Measurements from ENCODE around the gene DGKZ.

DNA sequence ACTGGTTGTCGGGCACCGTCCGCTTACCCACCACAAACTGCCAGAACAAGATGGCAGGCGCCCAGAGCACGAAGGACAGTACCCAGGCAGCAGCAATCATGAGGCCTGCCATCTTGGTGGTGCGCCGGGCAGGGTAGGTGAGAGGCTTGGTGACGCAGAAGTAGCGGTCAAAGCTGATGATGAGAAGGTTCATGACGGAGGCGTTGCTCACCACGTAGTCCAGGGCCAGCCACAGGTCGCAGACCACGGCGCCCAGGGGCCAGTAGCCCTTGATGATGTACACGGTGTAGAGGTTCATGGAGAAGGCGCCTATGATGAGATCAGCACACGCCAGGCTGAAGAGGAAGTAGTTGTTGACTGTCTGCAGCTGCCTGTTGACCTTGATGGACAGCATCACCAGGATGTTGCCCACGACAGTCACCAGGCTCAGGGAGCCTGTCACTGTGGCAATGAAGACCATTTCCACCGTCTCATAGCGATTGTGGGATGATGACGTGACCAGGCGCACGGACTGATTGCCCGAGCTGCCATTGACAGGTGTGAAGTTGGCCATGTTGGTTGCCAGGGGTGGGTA lies 38.8 kb downstream of the DGKZ start:
- TF ChIP-seq, protein P1, sequence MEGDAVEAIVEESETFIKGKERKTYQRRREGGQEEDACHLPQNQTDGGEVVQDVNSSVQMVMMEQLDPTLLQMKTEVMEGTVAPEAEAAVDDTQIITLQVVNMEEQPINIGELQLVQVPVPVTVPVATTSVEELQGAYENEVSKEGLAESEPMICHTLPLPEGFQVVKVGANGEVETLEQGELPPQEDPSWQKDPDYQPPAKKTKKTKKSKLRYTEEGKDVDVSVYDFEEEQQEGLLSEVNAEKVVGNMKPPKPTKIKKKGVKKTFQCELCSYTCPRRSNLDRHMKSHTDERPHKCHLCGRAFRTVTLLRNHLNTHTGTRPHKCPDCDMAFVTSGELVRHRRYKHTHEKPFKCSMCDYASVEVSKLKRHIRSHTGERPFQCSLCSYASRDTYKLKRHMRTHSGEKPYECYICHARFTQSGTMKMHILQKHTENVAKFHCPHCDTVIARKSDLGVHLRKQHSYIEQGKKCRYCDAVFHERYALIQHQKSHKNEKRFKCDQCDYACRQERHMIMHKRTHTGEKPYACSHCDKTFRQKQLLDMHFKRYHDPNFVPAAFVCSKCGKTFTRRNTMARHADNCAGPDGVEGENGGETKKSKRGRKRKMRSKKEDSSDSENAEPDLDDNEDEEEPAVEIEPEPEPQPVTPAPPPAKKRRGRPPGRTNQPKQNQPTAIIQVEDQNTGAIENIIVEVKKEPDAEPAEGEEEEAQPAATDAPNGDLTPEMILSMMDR (IDR thresholded peaks at IDR 0.05 in 8 of 11, conservative IDR thresholded peaks at IDR 0.05 in 3 of 11), result no peak
- TF ChIP-seq POLR2AphosphoS5 (IDR thresholded peaks at IDR 0.05), result peak in 1 of 3 donors; percentile 12
